Endometrial microvascular endothelial cells (primary cell): ENCODE measurements around the gene TRIML1. TPM values are rescaled to one million over a fixed set of nuclear protein-coding genes. Genes with fewer than 3 reads are reported as not detected.

Experiments
- total RNA-seq: library from RNA; depleted of rRNA; stranded (reverse); fragments of >200 nt; gene quantifications from one replicate; pipeline ENCODE4 v1.2.3, GENCODE V29; 2015; ENCODE audit errors: inconsistent ontology term

The TRIML1 gene
- total RNA-seq, 1 donor from 2014 or later, result not detected

Other genes starting within 250 kb of the TRIML1 start
- gene ZFP42, start 143.7 kb upstream of the TRIML1 start, total RNA-seq, result 0.93 TPM
- gene TRIML2, start 29.8 kb upstream of the TRIML1 start, total RNA-seq, result 64.1 TPM